MCF 10A (cell line): ENCODE data around the gene LHX6. TPM values are rescaled to one million over a fixed set of nuclear protein-coding genes. Genes with fewer than 3 reads are reported as not detected.

ENCODE experiments used
- BruUV-seq: library from RNA; stranded (reverse); fragments of 400-500 nt; replicated peaks from 2 replicates; lab custom pipeline; 2021; lab: Mats Ljungman, UMichigan
- CTCF ChIA-PET: fragments of 300-600 bp; sonication (Branson Sonifier 250); formaldehyde crosslinking; extraction: SDS; loops from one replicate; lab custom pipeline; 2021; ENCODE audit warnings: antibody characterized with exemption, inconsistent platforms; lab: Yijun Ruan, JAX
- POLR2A ChIA-PET: fragments of 300-600, 350-650 bp; sonication (Branson Sonifier 250); formaldehyde crosslinking; extraction: SDS; loops from one replicate; lab custom pipeline; 2020; ENCODE audit warnings: antibody characterized with exemption, inconsistent platforms; lab: Yijun Ruan, JAX
- DNase-seq: peaks from one replicate; pipeline ENCODE4 v3.0.0-alpha.2; 2018; ENCODE audit not compliant: unreplicated experiment
- H3K27ac Mint-ChIP-seq: one replicate; pipeline ENCODE4 v1.8.0; 2022; ENCODE audit warnings: mild to moderate bottlenecking, low read depth, mixed read lengths; ENCODE audit not compliant: unreplicated experiment
- H3K27me3 Mint-ChIP-seq: one replicate; pipeline ENCODE4 v1.8.0; 2022; ENCODE audit warnings: mixed read lengths; ENCODE audit not compliant: insufficient read depth, unreplicated experiment
- H3K36me3 Mint-ChIP-seq: one replicate; pipeline ENCODE4 v1.8.0; 2022; ENCODE audit warnings: mild to moderate bottlenecking, moderate library complexity, mixed read lengths; ENCODE audit not compliant: insufficient read depth, unreplicated experiment
- H3K4me1 Mint-ChIP-seq: one replicate; pipeline ENCODE4 v1.8.0; 2022; ENCODE audit warnings: mixed read lengths; ENCODE audit not compliant: insufficient read depth, unreplicated experiment
- H3K4me3 Mint-ChIP-seq: one replicate; pipeline ENCODE4 v1.8.0; 2022; ENCODE audit warnings: mild to moderate bottlenecking, moderate library complexity, mixed read lengths; ENCODE audit not compliant: unreplicated experiment
- H3K9me3 Mint-ChIP-seq: one replicate; pipeline ENCODE4 v1.8.0; 2022; ENCODE audit warnings: mixed read lengths; ENCODE audit not compliant: unreplicated experiment
- CTCF ChIP-seq: fragments of 200-600 bp; IDR thresholded peaks from one replicate; pipeline ENCODE4 v1.8.0; 2022; ENCODE audit warnings: antibody characterized with exemption, mild to moderate bottlenecking; ENCODE audit not compliant: unreplicated experiment
- intact Hi-C: fragments of 100-400 bp; cut with micrococcal nuclease; formaldehyde crosslinking; loops from 2 replicates; pipeline ENCODE4 v1.14.1; 2022
- total RNA-seq: library from RNA; stranded (reverse); gene quantifications from 2 replicates; pipeline ENCODE4 v1.2.3, GENCODE V29; 2022

The LHX6 gene
- total RNA-seq, 1 experiment from 2014 or later = 0.26 TPM

DNA sequence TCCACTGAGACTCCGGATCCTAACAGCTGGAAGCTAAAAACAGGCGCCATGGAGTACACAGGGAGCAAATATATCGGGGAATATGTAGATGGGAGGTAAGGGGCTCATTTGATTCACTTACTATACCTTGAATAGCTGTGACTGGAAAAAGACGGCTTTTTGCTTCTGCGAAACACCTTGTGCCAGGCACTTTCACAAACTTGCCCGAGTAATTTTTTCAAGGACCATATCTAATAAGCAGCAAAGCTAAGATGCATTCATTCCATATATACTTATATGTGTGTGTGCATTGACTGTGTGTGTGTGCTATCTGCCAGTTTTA is 68.9 kb downstream of the LHX6 start:
- H3K9me3 Mint-ChIP-seq = peaks cover 6% of the 10 kb centered on the region
- H3K36me3 Mint-ChIP-seq = no peaks in the 10 kb centered on the region
- ChIA-PET POLR2A (interaction anchor here (0.6 to 3.2 kb wide), 11 partner anchors 9 to 746 kb away, joined by 3 to 37 read pairs (median 3); partner anchors contain the start of genes MRRF, RBM18 and RC3H2), CTCF (interaction anchor here (0.6 to 7.9 kb wide), 5 partner anchors 9 to 1635 kb away, joined by 3 to 48 read pairs (median 4); partner anchors contain the start of genes MRRF and RBM18)
- BruUV-seq = no TSS peak
- intact Hi-C loops = no loop called here
- peak overlapping the region; percentile 100 for H3K4me3 Mint-ChIP-seq
- H3K4me1 Mint-ChIP-seq = peaks cover 36% of the 10 kb centered on the region
- no peak for DNase-seq
- peak overlapping the region; percentile 96 for H3K27ac Mint-ChIP-seq
- TF ChIP-seq CTCF = no peak
- peaks cover 21% of the 10 kb centered on the region for H3K27me3 Mint-ChIP-seq

DNA sequence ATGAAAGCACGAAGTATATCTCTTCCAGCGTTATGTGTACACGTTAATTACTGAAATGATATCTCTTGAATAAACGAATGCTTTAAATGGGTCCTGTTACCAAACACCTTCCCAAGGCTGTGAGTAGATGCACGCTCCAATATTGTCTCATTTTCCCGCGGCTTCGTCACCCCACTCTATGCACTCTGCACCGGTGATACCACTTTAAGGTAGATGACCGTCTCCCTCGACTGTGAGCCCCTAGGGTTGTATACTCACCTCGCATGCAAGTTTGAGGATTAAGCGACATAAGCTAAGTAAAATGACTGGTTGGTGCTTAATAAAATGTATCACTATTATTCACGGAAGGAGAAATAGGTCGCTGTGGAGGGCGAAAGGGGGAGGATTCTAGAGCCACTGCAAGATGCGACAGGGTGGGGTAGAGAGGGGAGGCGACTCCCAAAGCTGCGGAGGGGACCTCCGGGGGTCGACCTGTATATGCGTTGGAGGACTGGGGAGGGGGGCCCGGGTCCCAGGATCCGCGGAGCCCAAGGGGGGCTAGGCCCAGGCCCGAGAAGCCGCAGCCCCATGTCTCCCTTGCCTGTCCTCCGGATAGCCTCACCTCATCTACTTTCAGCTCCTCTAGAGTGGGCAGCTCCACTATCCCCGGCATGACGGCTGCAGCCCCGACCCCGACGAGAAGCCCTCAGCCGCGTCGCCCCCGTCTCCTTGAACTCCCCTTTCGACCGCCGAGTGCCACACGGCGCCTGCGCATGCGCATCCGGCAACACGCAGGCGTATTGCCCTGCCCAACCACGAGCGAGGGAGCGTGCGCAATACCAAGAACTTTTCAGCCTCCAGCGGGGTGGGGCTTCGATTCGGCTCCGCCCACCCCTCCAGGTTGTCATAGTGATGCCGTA is 69.5 kb downstream of the LHX6 start, which contains the start of the genes MORN5 and NDUFA8:
Gene MORN5, plus strand, starts transcription at position 883 of the 899 bp plus-strand sequence. CDS start 65 bp downstream, outside the sequence.
Gene NDUFA8, minus strand, starts transcription at position 754 of the 899 bp plus-strand sequence. Its CDS starts 102 bp downstream, at position 652.
- peak; percentile 95 for DNase-seq
- ChIA-PET CTCF (interaction anchor here (0.5 to 7.9 kb wide), 13 partner anchors 9 to 1634 kb away, joined by 3 to 48 read pairs (median 4); partner anchors contain the start of genes MRRF and RBM18), POLR2A (interaction anchor here (0.6 to 3.2 kb wide), 14 partner anchors 9 to 746 kb away, joined by 3 to 37 read pairs (median 4); partner anchors contain the start of genes MRRF, RBM18 and RC3H2)
- no peaks in the 10 kb centered on the region for H3K36me3 Mint-ChIP-seq
- peak within 1 kb of the TSS; percentile 100 for H3K4me3 Mint-ChIP-seq
- intact Hi-C loops = no loop called here
- BruUV-seq = no TSS peak
- H3K9me3 Mint-ChIP-seq = peaks cover 6% of the 10 kb centered on the region
- peak within 1 kb of the TSS; percentile 96 for H3K27ac Mint-ChIP-seq
- H3K27me3 Mint-ChIP-seq = peaks cover 15% of the 10 kb centered on the region
- peaks cover 34% of the 10 kb centered on the region for H3K4me1 Mint-ChIP-seq
- TF ChIP-seq CTCF = no peak

GRCh38 chr9:122158202-122158601 is 70.6 kb downstream of the LHX6 start:
- H3K27me3 Mint-ChIP-seq = peaks cover 4% of the 10 kb centered on the region
- CTCF ChIA-PET = interaction anchor here (0.6 to 7.9 kb wide), 9 partner anchors 8 to 341 kb away, joined by 3 to 48 read pairs (median 3); no protein-coding TSS in a partner anchor
- H3K9me3 Mint-ChIP-seq = peaks cover 6% of the 10 kb centered on the region
- no peak overlapping the region for H3K27ac Mint-ChIP-seq
- H3K4me1 Mint-ChIP-seq = peaks cover 34% of the 10 kb centered on the region
- peak; percentile 43 for TF ChIP-seq CTCF
- H3K36me3 Mint-ChIP-seq = no peaks in the 10 kb centered on the region
- POLR2A ChIA-PET = interaction anchor here (1.2 to 3.2 kb wide), 5 partner anchors 9 to 106 kb away, joined by 3 to 37 read pairs (median 6); partner anchors contain the start of genes MRRF and RBM18
- intact Hi-C loops = loop anchor here (1.0 kb wide), 1 partner anchor 106 kb away; the partner anchor contains the start of genes MRRF and RBM18
- DNase-seq = peak; percentile 48
- peak overlapping the region; percentile 100 for H3K4me3 Mint-ChIP-seq
- no TSS peak for BruUV-seq
